SH-SY5Y (cell line): Measurements from ENCODE around the gene NFS1.

Experiments
- GATA2 ChIP-seq: IDR thresholded peaks from 2 replicates; pipeline ENCODE4 v1.6.1; 2011; ENCODE audit warnings: mild to moderate bottlenecking, low read depth, low read length
- GATA3 ChIP-seq: IDR thresholded peaks from 2 replicates; pipeline ENCODE4 v1.6.1; 2011; ENCODE audit warnings: low read depth, mild to moderate bottlenecking, low read length, moderate library complexity

DNA sequence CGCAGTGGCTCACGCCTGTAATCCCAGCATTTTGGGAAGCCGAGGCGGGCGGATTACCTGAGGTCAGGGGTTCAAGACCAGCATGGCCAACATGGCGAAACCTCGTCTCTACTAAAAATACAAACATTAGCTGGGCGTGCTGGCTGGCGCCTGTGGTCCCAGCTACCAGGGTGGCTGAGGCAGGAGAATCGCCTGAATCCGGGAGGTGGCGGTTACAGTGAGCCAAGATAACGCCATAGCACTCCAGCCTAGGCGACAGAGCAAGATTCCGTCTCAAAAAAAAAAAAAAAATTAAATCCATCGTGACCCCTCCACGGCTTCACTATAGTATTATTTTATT lies 33.2 kb downstream of the NFS1 start:
- TF ChIP-seq GATA3 (no peak), GATA2 (no peak)
